ENCODE results near the gene COL16A1.

The COL16A1 gene

DNA sequence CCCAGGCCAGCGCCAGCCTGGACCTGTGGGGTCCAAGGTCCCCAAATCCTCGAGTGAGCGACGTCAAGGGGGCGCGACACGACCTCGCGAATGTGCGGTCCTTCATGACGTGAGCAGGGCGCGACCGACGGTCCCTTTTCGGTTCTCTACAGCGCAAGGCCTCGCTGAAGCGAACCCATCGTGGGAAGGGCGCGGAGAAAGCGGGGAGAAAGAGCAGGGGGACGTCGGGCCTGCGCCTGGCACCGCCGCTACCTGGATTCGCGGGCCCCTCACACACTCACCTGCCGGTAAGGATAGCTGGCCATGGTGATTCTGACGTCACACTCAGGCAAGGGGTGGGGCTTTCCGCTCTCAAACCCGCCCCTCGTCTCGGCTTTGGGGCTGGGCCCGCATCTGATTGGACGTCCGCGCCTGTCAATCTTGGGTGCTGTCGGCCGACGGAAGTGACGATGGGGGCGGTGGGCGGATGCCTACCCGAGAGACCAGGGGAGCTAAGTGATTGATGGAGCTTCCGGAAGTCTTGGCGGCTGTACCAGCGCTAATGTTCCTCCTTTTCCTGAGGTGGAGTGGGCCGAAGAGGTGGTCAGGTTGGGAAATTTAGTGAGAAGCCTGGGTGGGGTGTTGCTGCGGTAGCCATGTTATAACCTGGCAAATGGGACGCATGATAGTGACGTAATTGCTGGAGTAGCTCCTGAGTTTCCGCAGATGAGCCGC, 59.1 kb downstream of the COL16A1 start, which contains the start of gene PEF1:
Gene PEF1 (minus strand): TSS at position 317 of the 714 bp plus-strand sequence. CDS start 12 bp downstream, at position 305.
- Histone ChIP-seq H3K9me2 (replicated peaks; ENCODE audit: insufficient read depth, low read length) (no peaks in the 10 kb centered on the region), H3K9me3 (replicated peaks; ENCODE audit: insufficient read depth, low read length) (no peaks in the 10 kb centered on the region), H3K4me1 (ENCODE audit: low read length) (peaks cover 7% of the 10 kb centered on the region), H3K27ac (ENCODE audit: low read length) (peak within 1 kb of the TSS; percentile 71), H3K79me2 (ENCODE audit: low read length) (peaks cover 46% of the 10 kb centered on the region), H3K4me3 (ENCODE audit: low read length) (peak within 1 kb of the TSS; percentile 97), H3K9ac (ENCODE audit: low read length) (peak within 1 kb of the TSS; percentile 96), H3K4me2 (ENCODE audit: low read depth, low read length) (peak within 1 kb of the TSS; percentile 86), H3K36me3 (replicated peaks; ENCODE audit: insufficient read depth, low read length) (no peaks in the 10 kb centered on the region), H3K27me3 (replicated peaks; ENCODE audit: insufficient read depth, low read length) (no peaks in the 10 kb centered on the region), H3F3A (ENCODE audit: insufficient read depth, low read length) (no peaks in the 10 kb centered on the region), H4K20me1 (ENCODE audit: insufficient read depth, low read length) (no peaks in the 10 kb centered on the region), H2AFZ (ENCODE audit: low read length) (peak within 1 kb of the TSS; percentile 85)
- peak; percentile 98 for DNase-seq
- TF ChIP-seq EZH2phosphoT487 (IDR thresholded peaks at IDR 0.05; ENCODE audit: low read length) = no peak
- TF ChIP-seq EZH2 (optimal IDR thresholded peaks at IDR 0.05; ENCODE audit: low read depth, low read length) = no peak
- TF ChIP-seq, protein P1, sequence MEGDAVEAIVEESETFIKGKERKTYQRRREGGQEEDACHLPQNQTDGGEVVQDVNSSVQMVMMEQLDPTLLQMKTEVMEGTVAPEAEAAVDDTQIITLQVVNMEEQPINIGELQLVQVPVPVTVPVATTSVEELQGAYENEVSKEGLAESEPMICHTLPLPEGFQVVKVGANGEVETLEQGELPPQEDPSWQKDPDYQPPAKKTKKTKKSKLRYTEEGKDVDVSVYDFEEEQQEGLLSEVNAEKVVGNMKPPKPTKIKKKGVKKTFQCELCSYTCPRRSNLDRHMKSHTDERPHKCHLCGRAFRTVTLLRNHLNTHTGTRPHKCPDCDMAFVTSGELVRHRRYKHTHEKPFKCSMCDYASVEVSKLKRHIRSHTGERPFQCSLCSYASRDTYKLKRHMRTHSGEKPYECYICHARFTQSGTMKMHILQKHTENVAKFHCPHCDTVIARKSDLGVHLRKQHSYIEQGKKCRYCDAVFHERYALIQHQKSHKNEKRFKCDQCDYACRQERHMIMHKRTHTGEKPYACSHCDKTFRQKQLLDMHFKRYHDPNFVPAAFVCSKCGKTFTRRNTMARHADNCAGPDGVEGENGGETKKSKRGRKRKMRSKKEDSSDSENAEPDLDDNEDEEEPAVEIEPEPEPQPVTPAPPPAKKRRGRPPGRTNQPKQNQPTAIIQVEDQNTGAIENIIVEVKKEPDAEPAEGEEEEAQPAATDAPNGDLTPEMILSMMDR (IDR thresholded peaks at IDR 0.05; ENCODE audit: low read length) = no peak

DNA sequence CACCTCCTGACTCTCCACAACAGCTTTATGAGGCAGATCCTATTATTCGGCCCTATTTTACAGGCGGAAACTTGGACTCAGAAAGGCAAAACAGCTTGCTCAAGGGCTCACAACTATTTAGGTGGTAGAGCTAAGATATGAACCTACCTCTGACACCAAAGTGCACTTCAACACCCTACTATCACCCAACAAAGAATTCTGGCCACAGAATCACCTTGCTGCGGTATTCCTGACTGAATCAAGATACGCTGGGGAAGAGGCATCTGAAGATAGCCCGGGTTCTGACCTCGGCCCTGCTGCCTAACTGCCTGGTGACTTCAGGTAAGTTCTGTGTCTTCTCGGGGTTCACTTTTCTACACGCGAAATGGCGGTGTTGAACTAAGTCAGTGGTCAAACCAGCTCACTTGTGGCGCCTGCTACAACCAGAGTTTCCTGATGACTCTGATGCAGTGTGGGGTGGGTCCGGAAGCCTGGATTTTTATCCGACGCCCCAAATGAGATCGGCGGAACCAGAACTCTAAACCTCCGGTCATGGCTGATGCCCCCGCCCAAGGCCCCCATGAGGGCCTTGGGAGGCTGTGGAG, 59.7 kb downstream of the COL16A1 start:
- no peak for DNase-seq
- peak overlapping the region; percentile 97 for H3K4me3 ChIP-seq (ENCODE audit: low read length)
- H3K9ac ChIP-seq (ENCODE audit: low read length) = peak overlapping the region; percentile 96
- H2AFZ ChIP-seq (ENCODE audit: low read length) = peak overlapping the region; percentile 85
- H3K27me3 ChIP-seq (replicated peaks; ENCODE audit: insufficient read depth, low read length) = no peaks in the 10 kb centered on the region
- H3F3A ChIP-seq (ENCODE audit: insufficient read depth, low read length) = no peaks in the 10 kb centered on the region
- H3K9me2 ChIP-seq (replicated peaks; ENCODE audit: insufficient read depth, low read length) = no peaks in the 10 kb centered on the region
- peak overlapping the region; percentile 86 for H3K4me2 ChIP-seq (ENCODE audit: low read depth, low read length)
- no peak for TF ChIP-seq EZH2phosphoT487 (IDR thresholded peaks at IDR 0.05; ENCODE audit: low read length)
- no peak for TF ChIP-seq EZH2 (optimal IDR thresholded peaks at IDR 0.05; ENCODE audit: low read depth, low read length)
- TF ChIP-seq, protein P1 (IDR thresholded peaks at IDR 0.05; ENCODE audit: low read length) = no peak
- H4K20me1 ChIP-seq (ENCODE audit: insufficient read depth, low read length) = no peaks in the 10 kb centered on the region
- H3K27ac ChIP-seq (ENCODE audit: low read length) = peak overlapping the region; percentile 71
- H3K9me3 ChIP-seq (replicated peaks; ENCODE audit: insufficient read depth, low read length) = no peaks in the 10 kb centered on the region
- peaks cover 7% of the 10 kb centered on the region for H3K4me1 ChIP-seq (ENCODE audit: low read length)
- peaks cover 52% of the 10 kb centered on the region for H3K79me2 ChIP-seq (ENCODE audit: low read length)
- no peaks in the 10 kb centered on the region for H3K36me3 ChIP-seq (replicated peaks; ENCODE audit: insufficient read depth, low read length)

DNA sequence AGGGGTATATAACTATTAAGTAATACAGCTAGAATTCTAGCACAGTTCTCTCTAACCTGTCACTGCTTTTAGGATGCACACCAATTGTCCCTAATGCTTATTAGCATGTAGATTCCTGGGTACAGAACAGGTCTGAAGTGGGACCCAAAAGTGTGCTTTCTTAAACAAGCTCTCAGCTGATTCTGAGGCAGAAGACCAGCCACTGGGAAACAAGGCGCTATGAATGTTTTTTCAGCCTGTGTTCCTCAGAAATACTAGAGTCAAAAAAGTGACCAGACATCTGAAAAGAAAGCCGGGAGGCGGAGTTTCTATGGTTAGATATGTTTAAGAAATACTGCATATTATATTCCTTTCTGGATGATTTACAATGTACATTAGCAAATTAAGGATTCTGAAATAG, 60.9 kb downstream of the COL16A1 start:
- no peak overlapping the region for H3K4me2 ChIP-seq (ENCODE audit: low read depth, low read length)
- DNase-seq = no peak
- no peak overlapping the region for H3K27ac ChIP-seq (ENCODE audit: low read length)
- no peaks in the 10 kb centered on the region for H3K27me3 ChIP-seq (replicated peaks; ENCODE audit: insufficient read depth, low read length)
- no peak overlapping the region for H2AFZ ChIP-seq (ENCODE audit: low read length)
- H3K9me2 ChIP-seq (replicated peaks; ENCODE audit: insufficient read depth, low read length) = no peaks in the 10 kb centered on the region
- no peak overlapping the region for H3K4me3 ChIP-seq (ENCODE audit: low read length)
- no peaks in the 10 kb centered on the region for H3K36me3 ChIP-seq (replicated peaks; ENCODE audit: insufficient read depth, low read length)
- H4K20me1 ChIP-seq (ENCODE audit: insufficient read depth, low read length) = no peaks in the 10 kb centered on the region
- H3K9me3 ChIP-seq (replicated peaks; ENCODE audit: insufficient read depth, low read length) = no peaks in the 10 kb centered on the region
- no peaks in the 10 kb centered on the region for H3F3A ChIP-seq (ENCODE audit: insufficient read depth, low read length)
- H3K9ac ChIP-seq (ENCODE audit: low read length) = no peak overlapping the region
- no peak for TF ChIP-seq EZH2phosphoT487 (IDR thresholded peaks at IDR 0.05; ENCODE audit: low read length)
- no peak for TF ChIP-seq EZH2 (optimal IDR thresholded peaks at IDR 0.05; ENCODE audit: low read depth, low read length)
- TF ChIP-seq, protein P1 (IDR thresholded peaks at IDR 0.05; ENCODE audit: low read length) = no peak
- H3K79me2 ChIP-seq (ENCODE audit: low read length) = peaks cover 64% of the 10 kb centered on the region
- peaks cover 7% of the 10 kb centered on the region for H3K4me1 ChIP-seq (ENCODE audit: low read length)

Measured in MM.1S (cell line).